ENCODE measurements around the gene CACNA2D2.

CACNA2D2 gene

DNA sequence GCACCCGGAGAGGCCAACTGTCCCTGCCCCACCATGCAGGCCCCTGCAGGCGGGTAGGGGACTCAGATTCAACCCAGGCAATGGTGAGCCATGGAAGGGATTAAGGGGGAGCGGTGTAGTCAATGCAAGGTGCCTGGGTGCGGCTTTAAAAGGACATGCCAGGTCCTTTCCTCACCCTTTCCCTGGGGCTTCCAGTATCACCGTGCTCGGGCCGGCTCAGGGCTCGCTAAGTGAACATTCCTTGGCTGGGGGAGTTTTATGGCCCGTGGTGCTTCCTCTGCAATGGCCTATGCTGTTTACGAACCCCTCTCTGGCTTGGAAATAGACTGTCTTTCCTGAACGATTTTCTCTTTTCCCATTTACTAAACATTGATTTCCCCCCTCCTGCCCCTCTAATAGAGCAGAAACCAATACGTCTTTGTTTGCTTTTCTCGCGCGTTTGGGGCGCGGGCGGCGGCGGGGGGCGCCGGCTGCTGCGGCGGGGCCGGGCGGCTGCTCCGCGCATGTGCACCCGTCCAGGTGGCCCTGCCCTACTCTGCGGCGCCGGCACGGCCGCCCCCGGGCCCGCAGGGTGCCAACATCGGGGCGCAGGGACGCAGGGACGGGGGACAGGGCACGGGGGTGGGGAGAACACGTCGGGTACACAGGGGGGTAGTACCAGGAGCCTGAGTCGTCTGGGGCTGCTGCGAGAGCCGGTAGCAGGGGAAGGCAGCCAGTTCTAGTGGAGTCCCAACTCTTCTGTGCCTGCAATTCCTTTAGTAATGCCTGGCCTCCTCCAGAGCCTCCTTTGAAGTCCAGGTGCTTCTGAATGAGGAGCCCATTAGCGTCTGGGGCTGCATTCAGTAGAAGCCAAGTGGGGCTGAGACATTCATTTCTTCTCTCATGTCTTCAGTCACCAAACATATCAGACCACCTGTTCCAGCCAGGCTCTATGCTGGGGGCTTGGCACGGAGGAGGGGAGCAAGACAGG, 26.9 kb upstream of the CACNA2D2 start:
- peaks cover 0 to 11% of the 10 kb centered on the region in 2 donors for H3K4me1 ChIP-seq (ENCODE audit: control insufficient read depth in 1 of 2, insufficient read depth in 2 of 2, low read length in 2 of 2)
- no peaks in the 10 kb centered on the region for H3K9me3 ChIP-seq (ENCODE audit: control insufficient read depth in 1 of 2, low read length in 2 of 2)
- no peak overlapping the region for H3K27ac ChIP-seq (ENCODE audit: low read depth, low read length)
- H3K36me3 ChIP-seq (ENCODE audit: control insufficient read depth in 1 of 2, insufficient read depth in 2 of 2, low read length in 2 of 2): no peaks in the 10 kb centered on the region
- peaks cover 5 to 12% of the 10 kb centered on the region in 2 donors for H3K27me3 ChIP-seq (ENCODE audit: control insufficient read depth in 1 of 2, insufficient read depth in 2 of 2, low read length in 2 of 2)
- H3K4me3 ChIP-seq (ENCODE audit: low read depth in 1 of 2, low read length in 2 of 2): no peak overlapping the region
- H3K9ac ChIP-seq (ENCODE audit: low read depth in 1 of 2, low read length in 2 of 2): no peak overlapping the region

DNA sequence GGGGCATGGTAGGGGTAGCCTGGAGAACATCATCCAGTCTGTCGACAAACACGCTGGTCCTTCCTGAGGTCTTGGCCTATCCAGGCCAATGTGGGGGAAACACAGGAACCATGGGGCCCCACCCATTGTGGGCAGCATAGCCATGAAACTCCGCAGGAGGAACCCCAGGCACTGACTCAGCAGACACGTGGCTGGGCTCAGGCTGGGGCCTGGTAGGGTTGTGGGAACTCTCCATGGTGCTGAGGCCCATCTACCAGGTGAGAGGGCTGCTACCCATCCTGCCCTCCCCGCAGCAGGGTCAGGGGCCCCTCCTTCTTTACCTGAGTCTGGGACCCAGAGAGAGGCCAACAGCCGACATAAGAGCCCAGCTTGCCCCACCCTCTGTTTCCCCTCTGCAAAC, 22.6 kb upstream of the CACNA2D2 start:
- no peak overlapping the region for H3K9ac ChIP-seq (ENCODE audit: low read depth in 1 of 2, low read length in 2 of 2)
- no peak overlapping the region for H3K27ac ChIP-seq (ENCODE audit: low read depth, low read length)
- no peaks in the 10 kb centered on the region for H3K9me3 ChIP-seq (ENCODE audit: control insufficient read depth in 1 of 2, low read length in 2 of 2)
- H3K36me3 ChIP-seq (ENCODE audit: control insufficient read depth in 1 of 2, insufficient read depth in 2 of 2, low read length in 2 of 2): no peaks in the 10 kb centered on the region
- no peak overlapping the region for H3K4me3 ChIP-seq (ENCODE audit: low read depth in 1 of 2, low read length in 2 of 2)
- H3K4me1 ChIP-seq (ENCODE audit: control insufficient read depth in 1 of 2, insufficient read depth in 2 of 2, low read length in 2 of 2): peaks cover 0 to 13% of the 10 kb centered on the region in 2 donors
- peaks cover 1 to 5% of the 10 kb centered on the region in 2 donors for H3K27me3 ChIP-seq (ENCODE audit: control insufficient read depth in 1 of 2, insufficient read depth in 2 of 2, low read length in 2 of 2)

DNA sequence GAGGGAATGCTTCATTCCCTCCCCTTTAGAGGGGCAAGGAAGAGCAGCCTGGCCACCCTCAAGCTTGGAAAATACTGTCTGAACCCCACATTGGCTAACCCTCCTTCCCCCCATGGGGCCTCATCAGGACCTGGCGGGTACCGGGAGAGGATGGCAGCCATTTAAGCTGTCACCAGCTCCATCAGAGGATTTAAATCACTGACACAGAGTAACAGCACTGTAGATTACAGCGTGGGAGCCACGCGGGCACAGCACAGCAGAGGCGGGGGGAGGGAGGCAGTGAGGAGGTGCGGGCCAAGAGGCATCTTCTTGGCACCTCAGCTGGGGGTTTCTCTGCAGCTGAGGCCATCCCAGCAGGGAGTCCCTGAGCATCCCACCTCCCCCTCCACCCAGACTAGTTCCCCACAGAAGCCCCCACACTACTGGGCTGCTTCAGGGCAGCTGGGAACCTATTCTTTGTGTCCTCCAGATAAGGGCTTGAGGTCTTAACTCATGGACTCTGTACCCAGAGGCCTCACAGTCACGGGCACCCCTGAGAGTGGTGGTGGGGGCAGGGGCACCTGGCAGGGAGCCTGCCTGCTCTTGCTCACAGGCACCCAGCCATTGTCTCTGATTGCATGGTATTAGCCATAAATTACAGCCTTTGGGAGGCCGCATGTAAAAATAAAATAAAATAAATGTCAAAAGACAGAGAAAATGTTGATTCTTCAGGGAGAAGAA, 21.9 kb upstream of the CACNA2D2 start:
- no peaks in the 10 kb centered on the region for H3K36me3 ChIP-seq (ENCODE audit: control insufficient read depth in 1 of 2, insufficient read depth in 2 of 2, low read length in 2 of 2)
- H3K9me3 ChIP-seq (ENCODE audit: control insufficient read depth in 1 of 2, low read length in 2 of 2): no peaks in the 10 kb centered on the region
- H3K9ac ChIP-seq (ENCODE audit: low read depth in 1 of 2, low read length in 2 of 2): no peak overlapping the region
- no peak overlapping the region for H3K4me3 ChIP-seq (ENCODE audit: low read depth in 1 of 2, low read length in 2 of 2)
- H3K4me1 ChIP-seq (ENCODE audit: control insufficient read depth in 1 of 2, insufficient read depth in 2 of 2, low read length in 2 of 2): peaks cover 0 to 13% of the 10 kb centered on the region in 2 donors
- no peaks in the 10 kb centered on the region for H3K27me3 ChIP-seq (ENCODE audit: control insufficient read depth in 1 of 2, insufficient read depth in 2 of 2, low read length in 2 of 2)
- no peak overlapping the region for H3K27ac ChIP-seq (ENCODE audit: low read depth, low read length)

DNA sequence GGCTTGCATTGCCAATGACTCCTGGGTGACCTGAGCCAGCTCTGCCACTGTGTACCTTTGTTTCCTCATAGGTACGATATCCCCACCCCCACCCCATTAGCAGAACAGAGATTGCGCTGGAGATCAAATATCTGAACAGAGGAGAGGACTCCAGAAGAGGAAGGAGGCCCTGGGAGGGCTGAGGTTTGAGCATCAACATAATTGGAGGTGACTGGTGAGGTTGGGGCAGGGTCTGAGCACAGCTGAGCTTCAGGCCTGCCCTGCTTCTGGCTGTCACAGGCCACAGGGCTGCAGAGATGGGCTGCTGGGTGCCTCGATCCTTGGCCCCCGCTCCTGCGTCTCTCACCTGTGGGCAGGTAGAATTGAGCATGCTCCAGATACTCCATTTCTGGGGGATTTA, 21.3 kb upstream of the CACNA2D2 start:
- H3K4me1 ChIP-seq (ENCODE audit: control insufficient read depth in 1 of 2, insufficient read depth in 2 of 2, low read length in 2 of 2): peaks cover 0 to 13% of the 10 kb centered on the region in 2 donors
- no peak overlapping the region for H3K9ac ChIP-seq (ENCODE audit: low read depth in 1 of 2, low read length in 2 of 2)
- H3K27me3 ChIP-seq (ENCODE audit: control insufficient read depth in 1 of 2, insufficient read depth in 2 of 2, low read length in 2 of 2): no peaks in the 10 kb centered on the region
- no peaks in the 10 kb centered on the region for H3K36me3 ChIP-seq (ENCODE audit: control insufficient read depth in 1 of 2, insufficient read depth in 2 of 2, low read length in 2 of 2)
- H3K4me3 ChIP-seq (ENCODE audit: low read depth in 1 of 2, low read length in 2 of 2): no peak overlapping the region
- H3K9me3 ChIP-seq (ENCODE audit: control insufficient read depth in 1 of 2, low read length in 2 of 2): no peaks in the 10 kb centered on the region
- H3K27ac ChIP-seq (ENCODE audit: low read depth, low read length): no peak overlapping the region

DNA sequence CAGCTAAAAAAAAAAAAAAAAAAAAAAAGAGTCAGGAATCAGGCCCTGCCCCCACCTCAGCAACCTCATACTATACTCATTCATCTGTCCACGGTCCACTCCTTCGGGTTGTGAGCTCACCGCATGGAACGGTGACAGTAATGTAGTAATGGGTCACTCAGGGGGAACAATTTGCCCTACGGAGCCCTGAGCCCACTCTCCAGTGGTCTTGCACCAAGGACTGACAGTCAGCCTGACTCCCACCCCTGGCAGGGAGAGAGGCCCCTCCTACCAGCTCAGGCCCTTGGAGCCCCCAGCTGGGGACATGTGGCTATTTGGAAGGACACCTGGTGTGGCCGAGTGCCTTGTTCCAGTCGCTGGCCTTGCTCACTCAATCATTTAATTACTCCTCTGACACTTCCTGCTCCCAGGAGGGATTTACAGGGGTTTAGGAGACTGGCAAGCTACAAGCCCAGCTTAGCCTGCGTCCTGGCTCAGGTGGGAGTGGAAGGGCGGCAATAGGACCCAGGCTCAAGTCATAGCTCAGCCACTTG, 19.9 kb upstream of the CACNA2D2 start:
- no peaks in the 10 kb centered on the region for H3K9me3 ChIP-seq (ENCODE audit: control insufficient read depth in 1 of 2, low read length in 2 of 2)
- H3K4me1 ChIP-seq (ENCODE audit: control insufficient read depth in 1 of 2, insufficient read depth in 2 of 2, low read length in 2 of 2): peaks cover 0 to 13% of the 10 kb centered on the region in 2 donors
- H3K36me3 ChIP-seq (ENCODE audit: control insufficient read depth in 1 of 2, insufficient read depth in 2 of 2, low read length in 2 of 2): no peaks in the 10 kb centered on the region
- H3K27ac ChIP-seq (ENCODE audit: low read depth, low read length): no peak overlapping the region
- H3K9ac ChIP-seq (ENCODE audit: low read depth in 1 of 2, low read length in 2 of 2): no peak overlapping the region
- no peaks in the 10 kb centered on the region for H3K27me3 ChIP-seq (ENCODE audit: control insufficient read depth in 1 of 2, insufficient read depth in 2 of 2, low read length in 2 of 2)
- no peak overlapping the region for H3K4me3 ChIP-seq (ENCODE audit: low read depth in 1 of 2, low read length in 2 of 2)

DNA sequence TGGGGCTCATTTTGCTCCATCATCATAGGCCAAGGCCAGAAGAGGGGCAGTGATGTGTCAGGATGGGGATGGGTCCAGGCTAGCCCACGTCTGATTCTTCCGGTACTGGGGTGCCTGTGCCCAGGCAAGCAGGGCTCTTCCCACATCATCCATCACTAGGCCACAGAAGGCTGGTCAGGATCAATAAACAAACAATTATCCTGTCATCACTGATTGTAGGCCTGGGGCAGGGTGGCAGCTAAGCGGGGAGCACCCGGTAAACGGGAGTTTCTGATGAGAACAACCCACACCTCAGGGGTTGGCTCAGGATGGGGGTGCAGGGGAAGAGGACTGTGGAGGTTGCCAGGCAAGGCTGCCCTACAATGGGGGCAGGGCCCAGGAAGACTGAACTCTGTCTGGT, 18.1 kb upstream of the CACNA2D2 start:
- Histone ChIP-seq H3K4me3 (ENCODE audit: low read depth in 1 of 2, low read length in 2 of 2) (no peak overlapping the region), H3K9me3 (ENCODE audit: control insufficient read depth in 1 of 2, low read length in 2 of 2) (no peaks in the 10 kb centered on the region), H3K36me3 (ENCODE audit: control insufficient read depth in 1 of 2, insufficient read depth in 2 of 2, low read length in 2 of 2) (no peaks in the 10 kb centered on the region), H3K4me1 (ENCODE audit: control insufficient read depth in 1 of 2, insufficient read depth in 2 of 2, low read length in 2 of 2) (peaks cover 0 to 13% of the 10 kb centered on the region in 2 donors), H3K27me3 (ENCODE audit: control insufficient read depth in 1 of 2, insufficient read depth in 2 of 2, low read length in 2 of 2) (no peaks in the 10 kb centered on the region), H3K9ac (ENCODE audit: low read depth in 1 of 2, low read length in 2 of 2) (no peak overlapping the region), H3K27ac (ENCODE audit: low read depth, low read length) (no peak overlapping the region)

DNA sequence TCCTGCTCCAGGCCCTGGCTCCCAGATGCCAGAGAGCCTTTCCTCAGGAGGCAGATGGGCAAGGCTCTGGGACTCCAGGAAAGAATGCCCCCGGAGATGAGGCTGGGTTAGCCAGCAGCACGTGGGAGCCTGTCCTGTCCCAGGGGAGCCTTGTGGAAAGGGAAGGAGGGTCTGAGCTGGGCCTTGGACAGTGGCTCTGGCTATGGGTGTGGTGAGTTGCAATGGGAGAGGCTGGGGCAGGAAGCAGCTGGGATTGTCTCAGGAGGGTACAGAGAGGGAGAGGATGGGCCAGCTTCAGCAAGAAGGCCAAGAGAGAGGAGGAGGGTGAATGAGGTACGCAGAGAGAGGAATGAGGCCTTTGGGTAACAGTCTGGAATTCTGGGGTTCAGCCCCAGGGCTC, 17.4 kb upstream of the CACNA2D2 start:
- H3K36me3 ChIP-seq (ENCODE audit: control insufficient read depth in 1 of 2, insufficient read depth in 2 of 2, low read length in 2 of 2): no peaks in the 10 kb centered on the region
- H3K4me3 ChIP-seq (ENCODE audit: low read depth in 1 of 2, low read length in 2 of 2): no peak overlapping the region
- H3K9ac ChIP-seq (ENCODE audit: low read depth in 1 of 2, low read length in 2 of 2): no peak overlapping the region
- H3K4me1 ChIP-seq (ENCODE audit: control insufficient read depth in 1 of 2, insufficient read depth in 2 of 2, low read length in 2 of 2): peaks cover 0 to 8% of the 10 kb centered on the region in 2 donors
- no peak overlapping the region for H3K27ac ChIP-seq (ENCODE audit: low read depth, low read length)
- no peaks in the 10 kb centered on the region for H3K9me3 ChIP-seq (ENCODE audit: control insufficient read depth in 1 of 2, low read length in 2 of 2)
- H3K27me3 ChIP-seq (ENCODE audit: control insufficient read depth in 1 of 2, insufficient read depth in 2 of 2, low read length in 2 of 2): no peaks in the 10 kb centered on the region

DNA sequence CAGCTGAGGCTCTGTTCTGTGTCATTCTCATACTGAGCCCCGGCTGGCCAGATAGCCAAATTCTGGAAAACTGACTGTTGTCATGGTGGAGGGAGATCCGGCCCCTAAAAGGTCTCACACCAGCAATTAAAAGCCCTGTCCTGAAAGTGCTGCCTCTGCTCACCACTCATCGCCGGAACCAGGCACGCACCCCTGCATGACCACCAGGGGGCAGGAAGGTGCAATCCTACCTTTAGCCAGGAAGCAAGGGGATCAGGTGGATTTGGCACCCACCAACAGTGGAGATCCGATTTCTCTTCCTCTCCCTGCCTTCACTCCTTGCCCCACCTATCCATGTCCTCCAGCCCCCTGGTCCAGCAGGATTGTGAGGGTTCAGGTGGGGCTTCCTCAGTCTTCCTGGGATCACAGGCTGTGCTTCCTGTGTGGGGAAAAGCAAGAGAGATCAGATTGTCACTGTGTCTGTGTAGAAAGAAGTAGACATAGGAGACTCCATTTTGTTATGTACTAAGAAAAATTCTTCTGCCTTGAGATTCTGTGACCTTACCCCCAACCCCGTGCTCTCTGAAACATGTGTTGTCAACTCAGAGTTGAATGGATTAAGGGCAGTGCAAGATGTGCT, 16.1 kb upstream of the CACNA2D2 start:
- H3K9ac ChIP-seq (ENCODE audit: low read depth in 1 of 2, low read length in 2 of 2): no peak overlapping the region
- H3K36me3 ChIP-seq (ENCODE audit: control insufficient read depth in 1 of 2, insufficient read depth in 2 of 2, low read length in 2 of 2): no peaks in the 10 kb centered on the region
- no peaks in the 10 kb centered on the region for H3K4me1 ChIP-seq (ENCODE audit: control insufficient read depth in 1 of 2, insufficient read depth in 2 of 2, low read length in 2 of 2)
- H3K27me3 ChIP-seq (ENCODE audit: control insufficient read depth in 1 of 2, insufficient read depth in 2 of 2, low read length in 2 of 2): no peaks in the 10 kb centered on the region
- H3K9me3 ChIP-seq (ENCODE audit: control insufficient read depth in 1 of 2, low read length in 2 of 2): no peaks in the 10 kb centered on the region
- no peak overlapping the region for H3K27ac ChIP-seq (ENCODE audit: low read depth, low read length)
- H3K4me3 ChIP-seq (ENCODE audit: low read depth in 1 of 2, low read length in 2 of 2): no peak overlapping the region

DNA sequence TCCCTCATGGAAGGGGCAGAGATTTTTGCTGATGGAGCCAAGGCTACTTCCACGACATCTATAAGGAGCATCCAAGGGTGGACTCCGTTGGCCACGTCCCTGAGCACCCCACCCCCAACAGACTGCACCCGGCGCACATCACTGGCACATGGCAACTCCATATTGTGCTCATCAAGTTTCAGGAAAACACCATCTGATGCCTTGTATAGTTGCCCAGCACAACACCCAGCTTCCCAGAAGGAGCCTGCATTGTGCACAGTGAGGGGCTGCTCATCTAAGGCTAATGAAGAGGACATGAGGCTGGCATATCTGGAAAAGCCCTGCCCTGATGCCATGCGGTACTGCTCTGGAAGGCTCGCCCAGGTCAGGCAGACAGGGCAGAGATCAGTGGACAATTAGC, 15.0 kb upstream of the CACNA2D2 start:
- Histone ChIP-seq H3K27ac (ENCODE audit: low read depth, low read length) (no peak overlapping the region), H3K4me3 (ENCODE audit: low read depth in 1 of 2, low read length in 2 of 2) (no peak overlapping the region), H3K9ac (ENCODE audit: low read depth in 1 of 2, low read length in 2 of 2) (no peak overlapping the region), H3K27me3 (ENCODE audit: control insufficient read depth in 1 of 2, insufficient read depth in 2 of 2, low read length in 2 of 2) (no peaks in the 10 kb centered on the region), H3K4me1 (ENCODE audit: control insufficient read depth in 1 of 2, insufficient read depth in 2 of 2, low read length in 2 of 2) (no peaks in the 10 kb centered on the region), H3K9me3 (ENCODE audit: control insufficient read depth in 1 of 2, low read length in 2 of 2) (no peaks in the 10 kb centered on the region), H3K36me3 (ENCODE audit: control insufficient read depth in 1 of 2, insufficient read depth in 2 of 2, low read length in 2 of 2) (no peaks in the 10 kb centered on the region)

Data from duodenal mucosa (tissue), 2 donors.